ENCODE measurements around the gene RPL37. TPM values are rescaled to one million over a fixed set of nuclear protein-coding genes. Genes with fewer than 3 reads are reported as not detected.

Gene RPL37
- polyA plus RNA-seq, 1 of the 3 experiments (the other 2 are of a cell fraction), result 465 TPM

DNA sequence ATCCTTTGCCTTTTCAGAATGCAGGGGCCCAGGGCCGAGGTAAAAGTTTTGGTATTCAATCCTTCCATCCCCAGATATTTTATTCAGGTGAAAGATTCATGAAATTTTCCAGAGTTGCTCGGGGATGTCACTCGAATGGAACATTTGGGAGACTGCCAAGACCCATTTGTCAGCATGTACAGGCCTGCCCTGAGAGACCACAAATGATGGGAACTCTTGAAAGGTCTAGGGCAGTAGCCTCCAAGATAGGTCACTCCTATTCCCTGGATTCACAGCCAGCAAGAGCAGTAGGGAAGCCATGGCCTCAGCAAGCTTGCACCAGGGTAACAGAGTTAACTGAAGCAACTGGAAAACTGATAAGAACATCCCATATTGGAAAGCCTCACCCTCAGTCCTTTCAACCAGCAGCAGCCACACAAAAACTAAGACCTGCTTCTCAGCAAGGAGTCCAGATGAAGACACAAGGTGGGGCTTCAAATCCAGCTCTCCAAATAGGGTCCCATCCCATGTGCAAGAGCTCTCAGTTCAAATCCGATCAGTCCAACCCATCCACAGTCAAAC lies 18.7 kb upstream of the RPL37 start:
- Histone ChIP-seq H3K4me2 (no peak overlapping the region), H3K27me3 (ENCODE audit: insufficient read depth) (no peaks in the 10 kb centered on the region), H3F3A (replicated peaks; ENCODE audit: insufficient read depth) (no peaks in the 10 kb centered on the region), H3K9ac (no peak overlapping the region), H3K79me2 (ENCODE audit: insufficient read depth) (no peaks in the 10 kb centered on the region), H3K36me3 (replicated peaks in 1 of 2; ENCODE audit: control insufficient read depth in 1 of 2, insufficient read depth in 2 of 2, low read length in 1 of 2) (no peaks in the 10 kb centered on the region), H4K20me1 (ENCODE audit: insufficient read depth) (no peaks in the 10 kb centered on the region), H3K4me3 (ENCODE audit: low read depth in 2 of 2, low read length in 1 of 2) (no peak overlapping the region), H3K4me1 (ENCODE audit: control insufficient read depth in 1 of 2, insufficient read depth in 2 of 2, low read depth in 1 of 2, low read length in 1 of 2) (no peaks in the 10 kb centered on the region), H3K27ac (ENCODE audit: low read depth in 2 of 2, low read length in 1 of 2) (no peak overlapping the region), H2AFZ (ENCODE audit: low read depth) (no peak overlapping the region), H3K9me2 (no peaks in the 10 kb centered on the region), H3K9me3 (no peaks in the 10 kb centered on the region)
- no peak for TF ChIP-seq SIN3A (IDR thresholded peaks at IDR 0.05; ENCODE audit: borderline replicate concordance, low read depth, low read length)
- TF ChIP-seq, protein P1, sequence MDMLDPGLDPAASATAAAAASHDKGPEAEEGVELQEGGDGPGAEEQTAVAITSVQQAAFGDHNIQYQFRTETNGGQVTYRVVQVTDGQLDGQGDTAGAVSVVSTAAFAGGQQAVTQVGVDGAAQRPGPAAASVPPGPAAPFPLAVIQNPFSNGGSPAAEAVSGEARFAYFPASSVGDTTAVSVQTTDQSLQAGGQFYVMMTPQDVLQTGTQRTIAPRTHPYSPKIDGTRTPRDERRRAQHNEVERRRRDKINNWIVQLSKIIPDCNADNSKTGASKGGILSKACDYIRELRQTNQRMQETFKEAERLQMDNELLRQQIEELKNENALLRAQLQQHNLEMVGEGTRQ (IDR thresholded peaks at IDR 0.05; ENCODE audit: borderline replicate concordance, low read depth, low read length), result no peak
- no peak for TF ChIP-seq TAF1 (IDR thresholded peaks at IDR 0.05; ENCODE audit: borderline replicate concordance, low read depth, low read length)
- TF ChIP-seq RCOR1 (IDR thresholded peaks at IDR 0.05; ENCODE audit: low read length), result no peak
- TF ChIP-seq SMC3 (IDR thresholded peaks at IDR 0.05; ENCODE audit: low read depth, low read length), result no peak
- TF ChIP-seq NRF1 (IDR thresholded peaks at IDR 0.05; ENCODE audit: low read depth, low read length), result no peak
- TF ChIP-seq EZH2phosphoT487 (IDR thresholded peaks at IDR 0.05; ENCODE audit: borderline replicate concordance, low read depth), result no peak
- no peak for TF ChIP-seq TEAD4 (IDR thresholded peaks at IDR 0.05; ENCODE audit: borderline replicate concordance, insufficient read depth)
- TF ChIP-seq MEF2A (IDR thresholded peaks at IDR 0.05; ENCODE audit: borderline replicate concordance, low read depth), result no peak
- TF ChIP-seq, protein P2, sequence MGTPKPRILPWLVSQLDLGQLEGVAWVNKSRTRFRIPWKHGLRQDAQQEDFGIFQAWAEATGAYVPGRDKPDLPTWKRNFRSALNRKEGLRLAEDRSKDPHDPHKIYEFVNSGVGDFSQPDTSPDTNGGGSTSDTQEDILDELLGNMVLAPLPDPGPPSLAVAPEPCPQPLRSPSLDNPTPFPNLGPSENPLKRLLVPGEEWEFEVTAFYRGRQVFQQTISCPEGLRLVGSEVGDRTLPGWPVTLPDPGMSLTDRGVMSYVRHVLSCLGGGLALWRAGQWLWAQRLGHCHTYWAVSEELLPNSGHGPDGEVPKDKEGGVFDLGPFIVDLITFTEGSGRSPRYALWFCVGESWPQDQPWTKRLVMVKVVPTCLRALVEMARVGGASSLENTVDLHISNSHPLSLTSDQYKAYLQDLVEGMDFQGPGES (IDR thresholded peaks at IDR 0.05; ENCODE audit: low read depth, low read length), result no peak
- TF ChIP-seq, protein P3, sequence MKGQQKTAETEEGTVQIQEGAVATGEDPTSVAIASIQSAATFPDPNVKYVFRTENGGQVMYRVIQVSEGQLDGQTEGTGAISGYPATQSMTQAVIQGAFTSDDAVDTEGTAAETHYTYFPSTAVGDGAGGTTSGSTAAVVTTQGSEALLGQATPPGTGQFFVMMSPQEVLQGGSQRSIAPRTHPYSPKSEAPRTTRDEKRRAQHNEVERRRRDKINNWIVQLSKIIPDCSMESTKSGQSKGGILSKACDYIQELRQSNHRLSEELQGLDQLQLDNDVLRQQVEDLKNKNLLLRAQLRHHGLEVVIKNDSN (IDR thresholded peaks at IDR 0.05; ENCODE audit: borderline replicate concordance, low read depth), result no peak
- TF ChIP-seq NFIC (IDR thresholded peaks at IDR 0.05; ENCODE audit: borderline replicate concordance), result no peak
- no peak for TF ChIP-seq YY1 (IDR thresholded peaks at IDR 0.05; ENCODE audit: low read depth)
- TF ChIP-seq FOXM1 (IDR thresholded peaks at IDR 0.05; ENCODE audit: low read depth), result no peak
- TF ChIP-seq, protein P4, sequence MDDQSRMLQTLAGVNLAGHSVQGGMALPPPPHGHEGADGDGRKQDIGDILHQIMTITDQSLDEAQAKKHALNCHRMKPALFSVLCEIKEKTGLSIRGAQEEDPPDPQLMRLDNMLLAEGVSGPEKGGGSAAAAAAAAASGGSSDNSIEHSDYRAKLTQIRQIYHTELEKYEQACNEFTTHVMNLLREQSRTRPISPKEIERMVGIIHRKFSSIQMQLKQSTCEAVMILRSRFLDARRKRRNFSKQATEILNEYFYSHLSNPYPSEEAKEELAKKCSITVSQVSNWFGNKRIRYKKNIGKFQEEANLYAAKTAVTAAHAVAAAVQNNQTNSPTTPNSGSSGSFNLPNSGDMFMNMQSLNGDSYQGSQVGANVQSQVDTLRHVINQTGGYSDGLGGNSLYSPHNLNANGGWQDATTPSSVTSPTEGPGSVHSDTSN (IDR thresholded peaks at IDR 0.05), result no peak
- TF ChIP-seq GABPA (IDR thresholded peaks at IDR 0.05; ENCODE audit: low read depth), result no peak
- TF ChIP-seq, protein P5, sequence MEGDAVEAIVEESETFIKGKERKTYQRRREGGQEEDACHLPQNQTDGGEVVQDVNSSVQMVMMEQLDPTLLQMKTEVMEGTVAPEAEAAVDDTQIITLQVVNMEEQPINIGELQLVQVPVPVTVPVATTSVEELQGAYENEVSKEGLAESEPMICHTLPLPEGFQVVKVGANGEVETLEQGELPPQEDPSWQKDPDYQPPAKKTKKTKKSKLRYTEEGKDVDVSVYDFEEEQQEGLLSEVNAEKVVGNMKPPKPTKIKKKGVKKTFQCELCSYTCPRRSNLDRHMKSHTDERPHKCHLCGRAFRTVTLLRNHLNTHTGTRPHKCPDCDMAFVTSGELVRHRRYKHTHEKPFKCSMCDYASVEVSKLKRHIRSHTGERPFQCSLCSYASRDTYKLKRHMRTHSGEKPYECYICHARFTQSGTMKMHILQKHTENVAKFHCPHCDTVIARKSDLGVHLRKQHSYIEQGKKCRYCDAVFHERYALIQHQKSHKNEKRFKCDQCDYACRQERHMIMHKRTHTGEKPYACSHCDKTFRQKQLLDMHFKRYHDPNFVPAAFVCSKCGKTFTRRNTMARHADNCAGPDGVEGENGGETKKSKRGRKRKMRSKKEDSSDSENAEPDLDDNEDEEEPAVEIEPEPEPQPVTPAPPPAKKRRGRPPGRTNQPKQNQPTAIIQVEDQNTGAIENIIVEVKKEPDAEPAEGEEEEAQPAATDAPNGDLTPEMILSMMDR (IDR thresholded peaks at IDR 0.05), result no peak
- POLR2A ChIA-PET, result interaction anchor here (0.5 kb wide), 1 partner anchor 865 kb away, joined by 3 read pairs; no protein-coding TSS in a partner anchor
- 36% methylated on average over 4 of the region's 4 CpGs for WGBS (ENCODE audit: low lambda C conversion rate)
- no peak for DNase-seq
- CTCF ChIA-PET, result interaction anchor here (1.4 kb wide), 1 partner anchor 51 kb away, joined by 4 read pairs; no protein-coding TSS in a partner anchor

Measured in SK-N-SH (cell line).